ENCODE results near the gene PODXL.
A peak's percentile ranks its signal among the peaks of the same experiment; 100 is the strongest.

PODXL gene

GRCh38 chr7:131563918-131564317, 7.5 kb upstream of the PODXL start:
- DNase-seq: no peak

DNA sequence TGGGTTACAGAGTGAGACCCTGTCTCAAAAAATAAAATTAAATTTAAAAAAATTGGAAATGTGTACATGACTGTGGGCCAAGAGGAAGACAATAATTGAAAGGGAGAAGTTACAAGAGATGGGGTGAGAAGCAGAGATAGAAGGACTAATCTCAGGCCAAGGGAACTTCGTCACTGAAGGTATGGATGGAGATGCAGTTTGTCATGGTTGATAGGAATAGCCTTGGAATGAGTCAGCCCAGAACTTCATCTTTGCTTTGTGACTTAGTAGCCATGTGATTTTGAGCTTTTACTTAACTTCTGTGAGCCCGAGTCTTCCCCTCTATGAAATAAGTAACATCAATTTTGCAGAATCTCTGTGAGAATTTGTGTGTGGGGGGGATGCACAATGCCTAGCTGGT, 6.5 kb upstream of the PODXL start:
- DNase-seq: no peak

DNA sequence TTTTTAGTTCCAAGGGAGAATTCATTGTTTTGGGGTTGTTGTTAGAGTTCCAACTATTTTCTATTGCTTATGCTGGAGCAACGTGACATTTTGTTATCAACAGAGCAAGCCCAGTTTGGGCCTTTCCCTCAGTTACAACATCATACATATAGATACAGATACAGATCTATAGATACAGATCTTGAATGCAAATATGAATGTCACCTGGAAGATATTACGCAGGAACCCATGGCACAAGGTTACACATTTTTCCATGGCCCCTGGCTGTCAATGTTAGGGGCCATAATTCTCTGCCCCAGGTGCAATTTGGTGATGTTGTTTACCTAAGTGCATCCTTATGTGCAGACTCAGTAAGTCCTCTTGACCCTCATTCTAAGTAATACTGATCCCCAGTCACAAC, 3.6 kb upstream of the PODXL start:
- no peak for DNase-seq

- DNase-seq: no peak
These were observed 1.4 kb upstream of the PODXL start for GRCh38 chr7:131557652-131558385.

GRCh38 chr7:131556909-131557651, 652 bp upstream of the PODXL start:
- no peak for DNase-seq

DNA sequence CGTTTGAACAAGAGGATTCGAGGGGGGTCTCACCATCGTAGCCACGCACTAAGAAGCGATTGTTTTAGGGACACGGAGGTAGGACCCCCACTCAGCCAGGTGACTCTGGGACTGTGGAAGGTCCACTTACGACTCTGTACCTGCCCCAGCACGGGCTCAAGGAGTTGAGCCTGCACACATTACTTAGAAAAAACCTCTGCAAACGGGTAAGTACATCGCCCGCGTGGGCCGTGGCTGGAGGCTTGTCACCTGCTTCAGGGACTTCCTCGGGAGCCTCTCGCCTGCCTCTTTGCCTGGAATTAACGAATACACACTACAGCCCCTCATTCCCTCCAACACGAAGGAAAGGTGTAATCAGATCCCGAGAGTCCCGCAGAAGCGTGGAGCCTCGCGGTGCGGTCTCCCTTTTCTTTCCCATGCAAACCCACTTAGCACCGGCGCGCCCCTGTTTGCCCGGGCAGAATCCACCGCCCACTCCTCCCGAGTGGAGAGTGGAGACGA, 826 bp downstream of the PODXL start:
- no peak for DNase-seq

DNA sequence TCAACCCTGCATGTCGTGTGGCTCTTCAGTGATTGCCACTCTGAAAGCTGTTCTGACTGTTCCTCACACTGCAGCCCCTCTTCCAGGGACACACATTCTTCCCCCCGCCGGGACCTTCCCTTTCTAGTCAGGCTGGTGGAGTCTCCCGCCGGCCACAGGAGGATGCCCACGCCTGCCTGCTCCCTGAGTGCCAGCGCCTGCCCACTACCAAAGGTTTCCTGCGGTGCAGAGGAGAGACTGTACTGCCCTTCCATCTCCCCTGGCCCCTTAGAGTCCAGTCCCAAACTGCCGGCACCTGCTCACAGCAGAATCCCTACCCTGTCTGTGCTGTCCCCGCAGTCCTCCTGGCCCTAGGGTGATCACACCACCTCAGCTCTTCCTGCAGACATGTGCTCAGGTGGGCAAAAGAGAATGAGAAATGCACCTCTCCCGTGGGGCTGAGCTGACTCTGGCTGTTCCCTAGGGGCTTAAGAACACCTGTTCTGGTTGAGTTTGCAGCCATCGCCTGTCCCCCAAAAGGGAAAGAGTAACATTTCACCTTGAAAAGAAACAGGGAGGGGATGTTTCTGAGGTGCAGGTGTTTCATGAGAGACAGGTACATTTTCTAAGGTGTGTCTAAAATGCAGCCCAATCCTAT, 1.4 kb downstream of the PODXL start:
- DNase-seq: no peak

DNA sequence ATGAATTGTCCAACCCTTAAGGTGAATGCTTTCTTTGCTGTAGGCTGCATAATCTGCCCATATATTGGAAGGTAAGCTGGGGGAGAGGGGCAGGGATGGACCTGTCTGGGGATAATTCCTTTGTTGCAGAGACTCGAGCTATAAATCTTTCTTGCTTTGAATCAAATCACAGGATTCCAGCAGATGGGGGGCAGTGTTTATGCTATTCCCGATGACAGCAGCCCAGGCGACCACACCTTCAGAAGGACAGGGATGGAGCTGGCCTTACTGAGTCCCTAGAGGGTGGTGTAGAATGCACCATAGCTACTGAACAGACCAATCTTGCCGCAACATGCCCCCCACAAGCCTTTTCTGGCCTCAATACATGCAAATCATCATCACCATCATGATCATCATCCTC, 2.5 kb downstream of the PODXL start:
- no peak for DNase-seq

DNA sequence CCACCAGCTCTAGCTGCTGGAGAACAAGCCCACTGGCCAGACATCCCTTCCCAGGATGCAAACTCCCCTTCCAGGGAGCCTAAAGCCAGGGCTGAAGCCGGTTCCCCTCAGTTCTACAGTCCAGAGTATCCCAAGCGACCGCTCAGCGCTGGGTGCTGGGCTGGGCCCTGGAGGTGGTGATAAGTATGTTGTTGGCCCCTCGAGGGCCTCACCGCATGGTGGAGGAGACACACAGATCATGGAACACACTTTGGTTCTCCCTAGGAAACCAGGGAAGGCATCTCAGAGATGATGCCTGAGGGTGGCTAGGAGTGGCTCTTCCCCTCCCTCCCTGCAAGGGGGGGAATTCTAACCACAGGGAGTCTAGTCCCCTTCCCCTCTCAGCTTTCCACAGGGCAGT, 4.4 kb downstream of the PODXL start:
- no peak for DNase-seq

GRCh38 chr7:131550846-131551245, 5.6 kb downstream of the PODXL start:
- no peak for DNase-seq

GRCh38 chr7:131548371-131548770, 8.1 kb downstream of the PODXL start:
- DNase-seq: no peak

- no peak for DNase-seq
These were observed 8.8 kb downstream of the PODXL start for GRCh38 chr7:131547589-131547988.

- peak in 1 of 2 experiments; percentile 24 for DNase-seq
These were observed 9.8 kb downstream of the PODXL start for GRCh38 chr7:131546583-131547141.

DNA sequence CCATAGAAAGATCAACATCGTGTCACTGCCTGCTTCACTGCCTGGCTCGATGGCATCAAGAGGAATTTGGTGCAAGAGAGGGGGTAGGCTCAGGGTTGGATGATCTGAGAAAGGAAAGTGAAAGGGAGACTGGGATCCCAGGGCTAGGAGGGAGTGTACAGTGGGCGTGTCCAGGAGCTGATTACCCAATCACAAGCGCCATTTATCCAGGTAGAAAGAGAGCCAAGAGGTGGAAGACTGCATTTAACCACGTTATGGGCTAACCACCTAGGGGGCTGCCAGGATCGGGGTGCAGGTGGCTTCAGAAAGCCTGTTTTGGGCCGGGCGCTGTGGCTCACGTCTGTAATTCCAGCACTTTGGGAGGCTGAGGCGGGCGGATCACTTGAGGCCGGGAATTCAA, 10.3 kb downstream of the PODXL start:
- DNase-seq: no peak

GRCh38 chr7:131544449-131545301, 11.8 kb downstream of the PODXL start:
- no peak for DNase-seq

DNA sequence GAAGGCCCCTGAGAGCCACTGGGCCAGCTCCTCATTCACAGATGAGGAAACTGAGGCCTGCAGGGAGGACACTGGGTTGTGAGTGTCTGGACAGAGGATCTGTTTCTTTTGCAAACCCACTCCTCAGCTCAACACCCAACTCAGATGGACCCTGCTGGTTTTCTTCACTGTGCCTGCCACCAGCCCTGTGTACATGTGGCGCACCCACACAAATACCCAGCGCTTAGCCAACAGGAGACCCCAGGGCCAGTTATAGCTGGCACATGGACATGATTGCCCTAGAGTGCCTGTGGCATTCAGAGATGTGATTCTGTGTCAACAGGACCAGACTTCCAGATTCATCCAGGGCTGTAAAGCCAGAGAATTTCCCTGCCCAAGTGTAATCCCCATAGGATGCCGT, 12.4 kb downstream of the PODXL start:
- DNase-seq: no peak

GRCh38 chr7:131543298-131543697, 13.1 kb downstream of the PODXL start:
- no peak for DNase-seq

DNA sequence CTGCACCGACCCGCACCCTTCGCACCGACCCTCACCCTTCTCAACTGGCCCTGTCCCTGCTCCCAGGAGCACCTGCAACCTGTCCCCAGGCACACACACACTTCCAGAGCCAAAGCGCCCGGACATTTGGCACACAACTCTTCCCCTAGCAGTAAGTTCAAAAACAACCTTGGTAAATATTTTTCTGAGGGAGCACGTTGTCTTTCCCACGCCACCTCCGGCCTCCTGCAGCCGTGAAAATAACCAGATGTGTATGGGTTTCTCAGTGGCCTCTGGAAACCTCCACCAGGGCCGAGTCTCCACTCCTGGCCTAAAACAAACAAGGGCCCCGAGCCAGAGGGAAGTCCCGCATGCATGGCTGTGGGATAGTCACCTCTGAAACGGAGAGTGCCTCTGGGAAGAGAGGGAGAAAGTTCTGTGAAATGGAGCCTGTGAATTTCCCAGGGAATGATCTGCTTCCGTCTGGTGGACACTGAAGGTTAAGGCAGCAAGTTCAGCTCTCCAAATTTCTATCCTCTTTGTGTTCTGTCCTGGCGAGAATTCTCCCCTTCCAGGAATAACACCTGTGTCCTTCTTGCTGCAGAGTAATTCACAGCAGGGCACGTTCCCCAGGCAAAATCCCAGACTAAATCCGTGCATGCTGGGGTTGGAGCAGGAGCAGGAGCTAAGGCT, 15.8 kb downstream of the PODXL start:
- DNase-seq: no peak

DNA sequence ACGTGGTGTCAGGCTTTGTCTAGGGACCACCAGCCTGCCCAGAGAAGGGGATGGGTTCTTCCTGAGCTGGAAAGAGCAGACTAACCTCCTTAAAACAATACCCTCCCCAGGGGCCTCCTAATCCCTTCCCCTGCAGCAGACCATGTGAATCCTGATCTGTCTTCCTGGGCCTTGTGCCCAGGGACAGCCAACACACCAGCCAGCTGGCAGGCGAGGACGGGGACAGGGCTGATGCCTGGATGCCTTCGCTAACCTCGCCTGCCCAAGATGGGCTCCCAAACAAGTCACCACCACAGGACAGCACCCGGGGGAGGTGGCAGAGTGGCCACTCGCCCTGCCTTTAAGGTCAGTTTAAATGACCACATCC, 17.6 kb downstream of the PODXL start:
- DNase-seq: no peak

- no peak for DNase-seq
These were observed 18.2 kb downstream of the PODXL start for GRCh38 chr7:131538071-131538812.

- no peak for DNase-seq
These were observed 18.9 kb downstream of the PODXL start for GRCh38 chr7:131537571-131537978.

Measured in stimulated activated CD4-positive, alpha-beta T cell treated with anti-CD3 and anti-CD28 coated beads, Interleukin-4, amount 100 ng/mL, for 4 hours (primary cell).